ENCODE measurements around the gene NPAS3. TPM values are rescaled to one million over a fixed set of nuclear protein-coding genes. Genes with fewer than 3 reads are reported as not detected.

NPAS3 gene
- total RNA-seq, 1 donor from 2014 or later: 1.6 TPM

DNA sequence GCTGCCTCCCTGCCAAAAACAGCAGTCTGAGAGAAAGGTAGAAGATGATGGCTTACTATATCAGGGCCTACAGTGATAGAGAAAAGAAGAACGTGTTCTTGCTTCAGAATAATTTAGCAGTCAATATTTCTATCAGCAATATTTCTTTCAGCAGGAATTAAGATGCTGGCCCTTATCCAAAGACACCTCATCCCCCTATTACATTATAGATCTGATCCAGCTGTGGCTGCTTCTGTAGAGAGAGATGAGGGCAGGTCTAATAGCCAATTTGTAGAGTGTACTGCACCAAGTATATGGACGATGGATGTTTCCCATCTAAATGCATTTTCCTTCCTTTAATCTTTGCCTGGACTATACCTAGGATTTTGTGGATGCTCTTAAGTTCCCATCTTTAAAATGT lies 451.7 kb downstream of the NPAS3 start:
- TF ChIP-seq, protein P1, sequence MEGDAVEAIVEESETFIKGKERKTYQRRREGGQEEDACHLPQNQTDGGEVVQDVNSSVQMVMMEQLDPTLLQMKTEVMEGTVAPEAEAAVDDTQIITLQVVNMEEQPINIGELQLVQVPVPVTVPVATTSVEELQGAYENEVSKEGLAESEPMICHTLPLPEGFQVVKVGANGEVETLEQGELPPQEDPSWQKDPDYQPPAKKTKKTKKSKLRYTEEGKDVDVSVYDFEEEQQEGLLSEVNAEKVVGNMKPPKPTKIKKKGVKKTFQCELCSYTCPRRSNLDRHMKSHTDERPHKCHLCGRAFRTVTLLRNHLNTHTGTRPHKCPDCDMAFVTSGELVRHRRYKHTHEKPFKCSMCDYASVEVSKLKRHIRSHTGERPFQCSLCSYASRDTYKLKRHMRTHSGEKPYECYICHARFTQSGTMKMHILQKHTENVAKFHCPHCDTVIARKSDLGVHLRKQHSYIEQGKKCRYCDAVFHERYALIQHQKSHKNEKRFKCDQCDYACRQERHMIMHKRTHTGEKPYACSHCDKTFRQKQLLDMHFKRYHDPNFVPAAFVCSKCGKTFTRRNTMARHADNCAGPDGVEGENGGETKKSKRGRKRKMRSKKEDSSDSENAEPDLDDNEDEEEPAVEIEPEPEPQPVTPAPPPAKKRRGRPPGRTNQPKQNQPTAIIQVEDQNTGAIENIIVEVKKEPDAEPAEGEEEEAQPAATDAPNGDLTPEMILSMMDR (IDR thresholded peaks at IDR 0.05; ENCODE audit: unreplicated experiment): no peak
- Mint-ChIP-seq H3K36me3 (ENCODE audit: low read depth, unreplicated experiment) (no peaks in the 10 kb centered on the region), H3K4me3 (ENCODE audit: unreplicated experiment) (no peak overlapping the region), H3K27me3 (ENCODE audit: unreplicated experiment) (no peaks in the 10 kb centered on the region), H3K27ac (ENCODE audit: unreplicated experiment) (no peak overlapping the region), H3K4me1 (ENCODE audit: unreplicated experiment) (no peaks in the 10 kb centered on the region), H3K9me3 (ENCODE audit: unreplicated experiment) (no peaks in the 10 kb centered on the region)
- DNase-seq (ENCODE audit: low spot score): no peak

DNA sequence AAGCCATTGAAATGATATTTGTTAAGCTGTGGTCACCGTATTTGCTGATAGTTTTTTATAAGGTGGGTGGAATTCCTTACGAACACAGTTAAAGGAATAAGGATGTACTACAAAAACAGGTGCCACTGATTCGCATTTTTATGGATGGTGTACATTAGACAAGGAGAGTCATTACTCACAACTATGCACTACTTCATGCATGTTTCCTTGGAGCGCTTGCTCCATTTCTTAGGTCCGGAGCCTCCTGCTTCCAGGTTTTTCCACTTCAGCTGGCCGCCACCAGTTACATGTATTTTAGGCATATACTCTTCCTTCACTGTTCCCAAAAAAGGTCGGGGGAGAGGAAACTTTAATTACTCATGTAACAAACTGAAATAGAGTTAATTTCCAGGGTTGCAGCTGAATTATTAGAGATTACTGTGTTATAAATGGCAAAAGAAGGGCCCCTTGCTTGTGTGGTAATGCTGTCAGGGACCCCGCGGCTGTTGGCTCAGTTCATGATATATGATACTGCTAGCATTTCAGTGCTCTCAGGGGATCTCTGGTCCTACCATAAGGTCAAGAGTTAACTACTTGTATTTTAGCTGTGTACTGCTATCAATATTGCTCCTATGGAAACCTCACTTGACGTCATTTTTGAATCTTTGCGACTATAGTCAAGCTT lies 454.7 kb downstream of the NPAS3 start:
- Mint-ChIP-seq H3K27ac (ENCODE audit: unreplicated experiment) (no peak overlapping the region), H3K27me3 (ENCODE audit: unreplicated experiment) (peaks cover 1% of the 10 kb centered on the region), H3K4me1 (ENCODE audit: unreplicated experiment) (no peaks in the 10 kb centered on the region), H3K36me3 (ENCODE audit: low read depth, unreplicated experiment) (no peaks in the 10 kb centered on the region), H3K4me3 (ENCODE audit: unreplicated experiment) (no peak overlapping the region), H3K9me3 (ENCODE audit: unreplicated experiment) (no peaks in the 10 kb centered on the region)
- no peak for DNase-seq (ENCODE audit: low spot score)
- TF ChIP-seq, protein P1 (IDR thresholded peaks at IDR 0.05; ENCODE audit: unreplicated experiment): no peak

DNA sequence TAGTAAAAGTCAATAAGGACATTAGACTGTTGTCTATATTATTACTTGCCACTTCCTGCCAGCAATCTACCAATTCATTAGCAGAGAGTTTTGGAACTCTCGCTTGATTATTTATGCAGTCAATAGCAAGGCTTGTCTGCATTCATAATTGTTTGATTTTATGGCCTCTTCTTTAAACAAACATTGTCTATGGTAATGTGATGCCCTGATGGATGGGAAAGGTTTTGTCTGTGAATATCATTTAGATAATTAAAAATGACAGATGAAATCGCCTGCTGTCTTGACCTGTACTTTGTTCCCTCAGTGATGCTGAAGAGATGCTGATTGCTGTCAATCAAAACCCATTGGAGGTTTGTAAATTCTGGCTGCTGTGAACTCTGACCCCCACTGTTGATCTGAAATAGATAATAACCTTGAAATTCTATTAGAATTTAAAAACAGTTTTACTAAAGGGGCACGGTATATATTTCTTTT lies 455.3 kb downstream of the NPAS3 start:
- Mint-ChIP-seq H3K36me3 (ENCODE audit: low read depth, unreplicated experiment) (no peaks in the 10 kb centered on the region), H3K4me3 (ENCODE audit: unreplicated experiment) (no peak overlapping the region), H3K27ac (ENCODE audit: unreplicated experiment) (no peak overlapping the region), H3K27me3 (ENCODE audit: unreplicated experiment) (peaks cover 1% of the 10 kb centered on the region), H3K4me1 (ENCODE audit: unreplicated experiment) (no peaks in the 10 kb centered on the region), H3K9me3 (ENCODE audit: unreplicated experiment) (no peaks in the 10 kb centered on the region)
- DNase-seq (ENCODE audit: low spot score): no peak
- TF ChIP-seq, protein P1 (IDR thresholded peaks at IDR 0.05; ENCODE audit: unreplicated experiment): no peak

DNA sequence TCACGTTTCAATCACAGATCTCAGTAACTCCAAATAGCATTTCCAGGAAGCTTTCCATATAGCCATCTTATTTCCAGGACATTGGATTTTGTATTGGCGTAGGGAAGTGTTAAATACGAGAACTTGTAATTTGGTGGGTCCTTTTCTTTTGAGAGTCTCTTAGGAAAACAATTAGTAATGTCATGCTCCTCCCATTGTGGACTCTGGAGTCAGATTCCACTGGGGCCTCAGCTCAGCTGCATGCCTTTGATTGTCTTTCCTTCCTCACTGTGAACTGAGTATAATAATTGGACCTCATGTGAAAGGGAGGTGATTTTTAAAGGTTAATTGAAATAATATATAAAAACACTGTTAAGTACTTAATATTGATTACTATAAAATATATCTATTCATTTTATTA lies 462.6 kb downstream of the NPAS3 start:
- Mint-ChIP-seq H3K27ac (ENCODE audit: unreplicated experiment) (no peak overlapping the region), H3K27me3 (ENCODE audit: unreplicated experiment) (no peaks in the 10 kb centered on the region), H3K36me3 (ENCODE audit: low read depth, unreplicated experiment) (peaks cover 9% of the 10 kb centered on the region), H3K4me1 (ENCODE audit: unreplicated experiment) (no peaks in the 10 kb centered on the region), H3K9me3 (ENCODE audit: unreplicated experiment) (peaks cover 8% of the 10 kb centered on the region), H3K4me3 (ENCODE audit: unreplicated experiment) (no peak overlapping the region)
- TF ChIP-seq, protein P1 (IDR thresholded peaks at IDR 0.05; ENCODE audit: unreplicated experiment): no peak
- no peak for DNase-seq (ENCODE audit: low spot score)

DNA sequence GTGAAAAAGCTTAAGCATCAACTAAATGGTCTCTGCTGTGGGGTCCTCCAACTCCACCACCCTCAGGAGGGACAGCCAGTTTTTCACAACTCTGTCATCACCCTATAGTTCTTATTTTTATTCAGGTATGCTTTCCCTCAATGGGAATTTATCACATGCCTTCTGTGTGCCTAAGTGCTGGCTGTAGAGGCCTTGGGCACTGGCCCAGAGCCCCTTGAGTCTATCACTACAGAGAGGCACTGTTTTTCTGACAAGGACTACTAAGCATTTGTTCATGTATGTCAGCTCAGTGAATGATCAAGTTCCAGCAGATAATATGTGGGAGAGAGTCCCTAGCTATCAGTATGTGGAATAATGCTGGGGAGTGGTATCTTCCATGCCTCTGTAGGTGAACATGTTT lies 463.9 kb downstream of the NPAS3 start:
- no peak for DNase-seq (ENCODE audit: low spot score)
- H3K4me3 Mint-ChIP-seq (ENCODE audit: unreplicated experiment): no peak overlapping the region
- H3K9me3 Mint-ChIP-seq (ENCODE audit: unreplicated experiment): peaks cover 10% of the 10 kb centered on the region
- H3K27me3 Mint-ChIP-seq (ENCODE audit: unreplicated experiment): no peaks in the 10 kb centered on the region
- peaks cover 9% of the 10 kb centered on the region for H3K36me3 Mint-ChIP-seq (ENCODE audit: low read depth, unreplicated experiment)
- H3K4me1 Mint-ChIP-seq (ENCODE audit: unreplicated experiment): no peaks in the 10 kb centered on the region
- TF ChIP-seq, protein P1 (IDR thresholded peaks at IDR 0.05; ENCODE audit: unreplicated experiment): no peak
- no peak overlapping the region for H3K27ac Mint-ChIP-seq (ENCODE audit: unreplicated experiment)
